Activated T-helper 1 cell treated with anti-CD3 and anti-CD28 coated beads, Interleukin-2, amount 50 U/mL, for 16 hours (primary cell): Measurements from ENCODE around the gene CTXND2.
"Not testable (repeated sequence)": the region's sequence is repeated elsewhere in the genome, so short reads cannot be mapped to it uniquely, and the experiment has no call there.

Source experiments
- DNase-seq, 2 donors: peaks; one replicate each; pipeline ENCODE4 v3.0.0-alpha.2; 2020; ENCODE audit warnings: low read depth in 1 of 2, low spot score in 1 of 2

Gene CTXND2

DNA sequence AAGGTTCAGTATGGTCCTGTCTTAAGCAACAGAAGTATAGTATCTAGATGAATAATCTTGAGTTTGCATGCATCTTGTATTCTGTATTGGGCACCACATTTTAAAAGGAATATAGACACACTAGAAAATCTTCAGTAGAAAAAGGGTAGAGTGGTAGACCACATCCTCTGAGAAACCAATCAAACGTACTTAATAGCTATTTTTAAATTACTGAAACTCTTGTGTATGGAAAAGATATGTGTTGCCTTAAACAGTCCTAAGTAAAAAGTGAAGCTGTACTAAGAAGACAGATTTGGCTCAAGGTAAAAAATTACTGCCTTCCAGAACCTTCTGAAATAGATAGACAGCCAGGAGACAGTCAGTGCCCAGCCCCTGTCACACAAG, 3.1 kb downstream of the CTXND2 start:
- DNase-seq = no peak

DNA sequence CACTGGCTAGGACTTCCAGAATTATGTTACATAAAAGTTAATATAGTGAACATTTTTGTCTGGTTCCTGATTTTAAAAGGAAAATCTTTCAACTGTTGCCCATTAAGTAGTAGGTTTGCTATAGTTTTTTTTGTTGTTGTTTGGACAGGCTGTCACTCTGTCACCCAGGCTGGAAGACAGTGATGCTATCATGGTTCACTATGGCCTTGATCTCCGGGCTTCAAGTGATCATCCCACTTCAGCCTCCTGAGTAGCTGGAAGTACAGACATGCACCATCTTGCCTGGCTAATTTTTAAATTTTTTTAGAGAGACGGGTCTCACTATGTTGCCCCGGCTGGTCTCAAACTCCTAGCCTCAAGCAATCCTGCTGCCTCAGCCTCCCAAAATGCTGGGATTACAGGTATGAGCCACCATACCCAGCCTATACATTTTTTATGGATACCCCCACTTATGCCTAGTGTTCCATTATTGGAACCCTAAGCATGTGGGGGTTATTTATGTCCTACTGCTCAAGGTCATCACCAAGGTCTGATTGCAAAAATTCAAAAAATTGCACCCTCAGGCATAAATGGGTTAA, 6.5 kb downstream of the CTXND2 start:
- DNase-seq = no peak

DNA sequence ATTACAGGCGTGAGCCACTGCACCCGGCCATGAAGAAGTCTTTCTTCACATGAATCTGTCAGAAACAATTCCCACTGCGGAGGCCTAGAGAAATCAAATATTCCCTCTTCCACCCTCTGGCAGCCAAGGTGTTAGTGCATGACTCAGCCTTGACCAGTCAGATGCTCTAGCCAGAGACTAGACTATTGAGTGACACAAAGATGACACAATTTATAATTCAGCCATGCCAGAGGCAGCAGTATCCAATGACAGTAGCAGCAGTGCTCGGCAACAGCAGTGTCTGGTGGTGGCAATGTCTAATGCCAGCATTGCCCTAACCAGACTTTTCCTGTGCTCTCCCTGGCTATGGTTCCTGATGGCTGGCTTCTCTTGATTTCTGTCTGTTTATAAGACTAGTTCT, 8.7 kb downstream of the CTXND2 start:
- DNase-seq = no peak

DNA sequence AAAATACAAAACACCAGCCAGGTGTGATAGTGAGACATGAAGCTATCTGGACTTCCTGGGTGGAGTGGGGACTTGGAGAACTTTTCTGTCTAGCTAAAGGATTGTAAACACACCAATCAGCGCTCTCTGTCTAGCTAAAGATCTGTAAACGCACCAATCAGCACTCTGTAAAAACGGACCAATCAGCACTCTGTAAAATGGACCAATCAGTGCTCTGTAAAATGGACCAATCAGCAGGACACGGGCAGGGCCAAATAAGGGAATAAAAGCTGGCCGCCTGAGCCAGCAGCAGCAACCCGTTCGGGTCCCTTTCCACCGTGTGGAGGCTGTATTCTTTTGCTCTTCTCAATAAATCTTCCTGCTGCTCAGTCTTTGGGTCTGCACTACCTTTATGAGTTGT, 12.9 kb downstream of the CTXND2 start:
- DNase-seq = not testable (repeated sequence)

DNA sequence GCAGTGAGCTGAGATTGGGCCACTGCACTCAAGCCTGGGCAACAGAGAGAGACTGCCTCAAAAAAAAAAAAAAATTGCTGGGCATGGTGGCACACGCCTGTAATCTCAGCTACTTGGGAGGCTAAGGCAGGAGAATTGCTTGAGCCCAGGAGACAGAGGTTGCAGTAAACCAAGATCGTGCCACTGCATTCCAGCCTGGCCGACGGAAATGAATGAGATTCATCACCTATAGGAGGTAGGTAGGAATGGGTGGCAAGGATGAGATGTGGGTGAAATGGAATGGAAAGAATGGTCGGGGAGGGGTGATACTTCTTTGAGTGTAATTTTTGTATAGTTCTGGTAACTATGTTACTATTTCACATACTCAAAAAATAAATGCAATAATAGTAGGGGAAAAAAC, 15.4 kb downstream of the CTXND2 start:
- DNase-seq = no peak

DNA sequence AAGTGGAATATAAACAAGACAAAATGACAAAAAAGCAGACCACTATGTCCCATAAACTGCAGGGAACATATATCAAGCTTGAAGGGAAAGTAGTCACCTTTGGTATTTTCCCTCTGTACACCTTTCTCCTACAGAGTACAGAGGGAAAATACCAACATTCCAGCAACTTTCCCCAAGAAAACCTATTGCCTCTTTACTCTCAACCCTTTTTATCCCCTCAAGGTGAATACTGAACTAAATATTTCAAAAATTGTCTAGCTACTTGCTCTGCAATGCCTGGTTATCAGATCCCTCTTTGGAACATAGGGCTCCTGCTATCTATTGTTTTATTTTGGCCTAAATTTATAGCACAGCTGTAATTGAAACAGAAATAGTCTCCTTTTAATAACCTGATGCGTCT, 15.8 kb downstream of the CTXND2 start:
- DNase-seq = no peak

DNA sequence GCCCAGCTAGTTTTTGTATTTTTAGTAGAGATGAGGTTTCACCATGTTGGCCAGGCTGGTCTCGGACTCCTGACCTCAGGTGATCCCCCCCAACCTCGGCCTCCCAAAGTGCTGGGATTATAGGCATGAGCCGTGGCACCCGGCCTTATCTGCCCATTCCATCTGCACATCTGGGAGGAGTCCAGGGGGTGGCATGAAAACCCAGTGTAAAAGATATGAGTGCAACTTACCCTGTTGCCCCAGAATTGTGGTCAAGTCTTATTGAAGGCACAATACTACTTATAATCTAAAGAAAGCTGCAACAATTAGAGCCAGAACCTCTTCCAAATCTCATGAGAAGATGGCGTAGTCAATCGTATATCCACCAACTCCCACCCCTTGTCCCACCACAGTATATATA, 18.4 kb downstream of the CTXND2 start:
- DNase-seq = no peak

DNA sequence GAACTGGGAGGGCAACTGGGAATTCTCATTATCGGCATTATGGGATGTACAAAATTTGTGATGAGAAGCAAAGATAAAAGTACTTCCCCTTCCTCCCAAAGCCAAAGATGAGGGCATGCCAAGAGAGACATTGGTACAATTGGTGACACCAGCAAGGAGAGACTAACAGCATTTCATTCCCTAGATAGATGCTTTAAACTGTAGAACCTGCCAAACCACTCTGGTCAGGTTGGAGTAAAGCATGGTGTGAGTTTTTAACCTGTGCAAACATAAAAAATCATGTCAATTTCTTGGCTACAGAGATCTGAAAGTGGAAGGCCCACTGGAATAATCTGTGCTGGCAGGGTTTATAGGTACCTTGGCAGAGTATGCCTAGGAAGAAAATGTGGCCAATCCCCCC, 19.4 kb downstream of the CTXND2 start:
- DNase-seq = no peak

DNA sequence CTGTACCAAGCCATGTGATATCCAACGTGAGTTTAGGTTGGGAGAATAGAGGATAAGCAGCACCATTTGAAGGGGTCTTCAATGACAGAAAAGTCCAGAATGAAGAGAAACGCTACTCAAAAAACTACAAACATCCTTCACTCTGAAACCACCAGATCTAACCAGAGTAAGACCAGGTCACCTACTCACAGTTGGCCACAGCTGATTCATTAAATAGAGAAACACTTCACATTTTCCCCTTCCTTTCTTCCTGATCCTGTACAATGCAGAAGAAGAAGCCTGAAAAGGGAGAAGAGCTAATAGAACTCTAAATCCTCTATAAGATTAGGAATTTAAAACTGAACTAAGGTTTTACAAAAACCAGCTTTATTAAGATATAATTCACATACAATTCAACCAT, 19.9 kb downstream of the CTXND2 start:
- no peak for DNase-seq

DNA sequence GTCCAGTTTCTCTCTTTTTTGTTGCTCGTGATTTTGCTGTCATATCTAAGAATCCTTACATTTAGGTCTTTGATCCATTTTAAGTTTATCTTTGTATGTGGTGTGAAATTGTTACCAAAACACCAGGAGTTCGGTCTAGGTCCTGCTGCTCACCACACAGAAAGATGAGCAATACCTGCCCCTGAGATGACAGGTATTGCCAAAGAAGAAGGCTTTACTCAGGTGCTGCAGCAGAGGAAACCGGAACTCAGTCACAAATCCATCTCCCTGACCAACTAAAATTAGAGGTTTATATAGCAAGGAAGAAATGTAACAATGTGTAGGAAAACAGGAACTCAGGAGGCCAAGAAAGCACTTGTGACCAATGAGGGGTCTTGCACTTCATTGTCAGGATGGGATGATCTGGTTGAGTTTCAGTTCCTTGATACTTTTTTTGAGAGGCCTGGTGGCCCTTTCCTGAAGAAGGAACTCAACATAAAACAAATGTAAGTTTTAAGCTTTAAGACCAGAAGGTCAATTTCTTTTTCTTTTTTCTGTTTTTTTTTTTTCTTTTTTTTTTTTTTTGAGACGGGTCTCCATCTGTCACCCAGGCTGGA, 22.7 kb downstream of the CTXND2 start:
- no peak for DNase-seq

DNA sequence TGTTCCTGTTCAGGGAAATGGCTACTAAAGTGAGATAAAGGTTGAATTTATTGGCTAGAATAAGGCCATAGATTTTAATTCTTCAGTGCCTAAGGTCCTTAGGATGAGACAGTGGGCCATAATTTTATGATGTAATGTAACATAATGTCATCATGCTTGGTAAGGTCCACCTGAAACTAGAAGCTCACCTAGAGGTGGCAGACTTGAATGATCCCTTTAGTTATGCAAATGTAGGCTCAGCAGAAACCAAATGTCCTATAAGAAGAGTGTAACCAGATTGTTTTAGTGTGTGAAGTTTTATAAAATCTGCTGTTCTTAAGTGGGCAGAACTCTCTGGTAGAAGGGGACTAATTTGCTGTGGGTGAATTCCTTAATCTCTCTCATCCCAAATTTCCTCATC, 25.7 kb downstream of the CTXND2 start:
- no peak for DNase-seq

DNA sequence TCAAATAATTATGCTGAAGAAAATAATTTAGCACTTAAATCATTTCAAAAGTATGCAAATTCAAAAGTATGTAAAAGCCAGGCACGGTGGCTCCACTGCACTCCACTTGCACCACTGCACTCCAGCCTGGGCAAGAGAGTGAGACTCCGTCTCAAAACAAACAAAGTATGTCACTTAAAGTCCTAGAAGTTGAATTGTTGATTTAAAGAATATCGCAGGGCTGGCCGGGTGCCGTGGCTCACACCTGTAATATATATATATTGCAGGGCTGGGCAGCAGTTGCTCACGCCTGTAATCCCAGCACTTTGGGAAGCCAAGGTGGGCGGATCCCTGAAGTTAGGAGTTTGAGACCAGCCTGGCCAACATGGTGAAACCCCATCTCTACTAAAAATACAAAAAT, 30.5 kb downstream of the CTXND2 start:
- no peak for DNase-seq

DNA sequence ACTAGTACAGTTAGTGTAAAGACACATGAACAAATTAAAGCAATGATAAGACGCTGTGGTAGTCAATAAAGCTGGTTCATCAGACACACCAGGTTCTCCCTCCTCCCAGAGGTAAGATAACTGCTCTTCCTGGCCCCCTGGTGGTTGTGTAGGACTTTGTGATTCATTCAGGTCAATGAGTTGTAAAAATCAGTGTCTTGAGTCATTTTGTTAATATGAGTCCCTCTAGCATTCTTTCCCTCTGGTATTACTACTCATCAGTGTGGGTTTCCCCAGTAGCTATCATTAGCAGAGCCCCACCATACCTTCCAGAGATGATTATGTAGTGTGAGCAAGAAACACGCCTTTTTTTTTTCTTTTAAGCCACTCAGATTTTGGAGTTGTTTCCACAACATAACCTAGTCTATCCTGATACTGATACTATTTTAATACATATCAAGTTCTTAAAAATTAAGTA, 35.6 kb downstream of the CTXND2 start:
- peak; percentile 41 to 66 for DNase-seq

DNA sequence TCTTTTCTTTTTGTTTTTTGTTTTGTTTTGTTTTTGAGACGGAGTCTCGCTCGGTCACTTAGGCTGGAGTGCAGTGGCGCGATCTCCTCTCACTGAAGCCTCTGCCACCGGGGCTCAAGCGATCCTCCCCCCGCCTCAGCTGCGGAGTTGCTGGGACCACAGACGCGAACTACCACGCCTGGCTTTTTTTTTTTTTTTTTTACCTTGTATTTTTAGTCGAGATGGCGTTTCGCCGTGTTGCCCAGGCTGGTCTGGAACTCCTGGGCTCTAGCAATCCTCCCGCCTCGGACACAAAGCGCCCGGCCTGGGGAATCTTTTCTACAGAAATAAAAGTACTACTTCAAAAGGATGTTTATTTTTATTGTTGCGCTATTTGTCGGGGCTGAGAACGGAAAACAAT, 38.1 kb downstream of the CTXND2 start:
- no peak for DNase-seq

DNA sequence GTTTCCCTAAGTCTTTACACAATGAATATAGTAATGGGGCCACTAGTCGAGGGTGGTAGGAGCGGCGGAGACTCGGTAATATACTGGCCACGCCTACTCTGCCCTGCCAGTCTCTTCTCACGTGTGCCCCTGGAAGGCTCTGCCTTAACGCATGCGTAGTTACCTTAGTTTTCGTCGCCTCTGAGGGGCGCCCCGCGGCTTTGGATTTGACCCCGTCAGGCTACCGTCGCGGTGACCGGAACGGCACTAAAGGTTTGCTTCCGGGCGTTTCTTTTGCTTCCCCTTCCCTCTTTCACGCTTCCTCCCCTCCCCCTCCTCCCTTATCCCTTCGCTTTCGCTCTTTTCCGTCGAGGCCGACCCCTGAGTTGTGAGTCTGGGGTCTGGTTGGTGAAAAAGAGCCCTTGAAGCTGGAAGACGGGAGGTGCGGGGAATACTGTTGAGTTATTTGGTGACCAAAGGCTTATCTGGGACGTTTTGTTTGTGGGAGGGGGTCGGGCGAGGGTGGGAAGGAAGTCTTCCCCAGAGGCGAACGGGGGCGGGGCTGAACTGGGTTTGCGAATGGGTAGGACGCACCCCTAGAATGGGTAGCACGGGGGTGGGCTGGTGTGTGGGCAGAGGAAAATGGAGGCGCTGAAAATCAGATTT, 39.3 kb downstream of the CTXND2 start, which contains the start of gene SETDB1:
SETDB1 (plus strand) TSS at position 267 of the 645 bp plus-strand sequence. CDS start 1,352 bp downstream, outside the sequence.
- DNase-seq = peak; percentile 71 to 83

DNA sequence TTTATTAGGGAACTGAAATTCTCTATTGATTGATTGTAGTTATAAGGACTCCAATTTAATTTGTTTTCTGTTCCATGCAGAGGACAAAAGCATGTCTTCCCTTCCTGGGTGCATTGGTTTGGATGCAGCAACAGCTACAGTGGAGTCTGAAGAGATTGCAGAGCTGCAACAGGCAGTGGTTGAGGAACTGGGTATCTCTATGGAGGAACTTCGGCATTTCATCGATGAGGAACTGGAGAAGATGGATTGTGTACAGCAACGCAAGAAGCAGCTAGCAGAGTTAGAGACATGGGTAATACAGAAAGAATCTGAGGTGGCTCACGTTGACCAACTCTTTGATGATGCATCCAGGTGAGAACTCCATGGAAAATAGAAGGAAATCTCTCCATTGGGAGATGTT, 40.7 kb downstream of the CTXND2 start:
- no peak for DNase-seq

DNA sequence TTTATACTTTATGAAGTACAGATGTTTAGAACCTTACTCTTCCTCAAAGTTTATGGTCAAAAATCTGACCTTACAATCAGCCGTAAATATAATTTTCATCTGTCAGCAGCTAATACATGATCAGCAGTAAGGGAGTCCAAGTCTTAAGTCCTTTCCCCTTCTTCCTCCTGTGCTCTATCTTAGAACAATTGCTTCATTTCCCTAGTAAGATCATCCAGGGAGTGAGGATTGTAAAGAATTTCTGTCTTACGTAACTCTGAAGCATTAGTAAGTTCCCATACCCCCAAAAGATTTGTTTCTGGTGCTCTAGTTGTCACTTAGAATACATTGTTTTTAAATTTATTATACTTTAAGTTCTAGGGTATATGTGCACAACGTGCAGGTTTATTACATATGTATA, 41.4 kb downstream of the CTXND2 start:
- no peak for DNase-seq

DNA sequence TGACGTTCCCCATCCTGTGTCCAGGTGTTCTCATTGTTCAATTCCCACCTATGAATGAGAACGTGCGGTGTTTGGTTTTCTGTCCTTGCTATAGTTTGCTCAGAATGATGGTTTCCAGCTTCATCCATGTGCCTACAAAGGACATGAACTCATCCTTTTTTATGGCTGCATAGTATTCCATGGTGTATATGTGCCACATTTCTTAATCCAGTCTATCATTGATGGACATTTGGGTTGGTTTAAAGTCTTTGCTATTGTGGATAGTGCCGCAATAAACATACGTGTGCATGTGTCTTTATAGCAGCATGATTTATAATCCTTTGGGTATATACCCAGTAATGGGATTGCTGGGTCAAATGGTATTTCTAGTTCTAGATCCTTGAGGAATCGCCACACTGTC, 41.8 kb downstream of the CTXND2 start:
- not testable (repeated sequence) for DNase-seq

DNA sequence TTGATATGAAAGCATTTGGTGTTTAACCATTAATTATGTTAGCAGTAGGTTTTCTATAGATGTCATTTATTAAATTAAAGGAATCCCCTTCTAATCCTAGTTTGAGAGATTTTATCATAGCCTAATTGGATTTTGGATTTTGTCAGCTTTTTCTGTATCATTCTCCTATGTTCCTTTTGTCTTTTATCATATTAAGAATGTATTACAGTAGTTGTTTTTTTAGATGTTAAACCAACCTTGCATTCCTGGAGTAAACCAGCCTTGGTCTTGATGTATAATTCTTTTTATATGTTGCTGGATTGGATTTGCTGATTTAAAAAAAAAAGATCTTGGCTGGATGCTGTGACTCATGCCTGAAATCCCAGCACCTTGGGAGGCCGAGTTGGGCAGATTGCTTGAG, 44.8 kb downstream of the CTXND2 start:
- DNase-seq = no peak

DNA sequence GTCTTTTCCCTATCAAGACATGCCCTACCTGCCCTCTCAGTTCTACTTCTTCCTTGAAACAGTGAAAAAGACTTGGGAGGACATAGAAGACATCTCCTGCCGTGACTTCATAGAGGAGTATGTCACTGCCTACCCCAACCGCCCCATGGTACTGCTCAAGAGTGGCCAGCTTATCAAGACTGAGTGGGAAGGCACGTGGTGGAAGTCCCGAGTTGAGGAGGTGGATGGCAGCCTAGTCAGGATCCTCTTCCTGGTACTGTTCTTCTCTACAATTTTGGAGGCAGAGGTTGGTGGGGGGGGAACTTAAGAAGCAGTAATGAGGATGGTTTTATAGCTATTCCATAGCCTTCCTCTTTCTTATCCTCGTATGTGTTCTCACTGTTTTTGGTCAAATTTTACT, 57.9 kb downstream of the CTXND2 start:
- DNase-seq = no peak

DNA sequence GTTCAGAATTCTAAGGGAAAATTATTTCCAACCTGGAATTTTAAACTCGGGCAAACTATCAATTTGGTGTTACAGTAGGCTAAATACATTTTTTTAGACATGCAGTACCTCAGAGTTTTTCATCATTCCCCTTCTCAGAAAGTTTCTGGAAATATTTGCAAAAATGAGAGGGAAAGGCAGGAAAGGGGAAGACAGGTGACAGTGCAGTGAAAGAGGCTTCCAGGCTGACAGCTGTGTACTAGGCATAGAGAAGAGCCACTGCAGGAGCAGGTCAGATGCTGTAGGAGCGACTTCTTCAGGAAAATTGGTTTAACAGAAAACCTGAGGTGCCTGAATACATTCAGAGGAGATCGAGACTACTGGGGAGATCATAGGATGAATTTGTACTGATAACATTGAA, 67.8 kb downstream of the CTXND2 start:
- no peak for DNase-seq

DNA sequence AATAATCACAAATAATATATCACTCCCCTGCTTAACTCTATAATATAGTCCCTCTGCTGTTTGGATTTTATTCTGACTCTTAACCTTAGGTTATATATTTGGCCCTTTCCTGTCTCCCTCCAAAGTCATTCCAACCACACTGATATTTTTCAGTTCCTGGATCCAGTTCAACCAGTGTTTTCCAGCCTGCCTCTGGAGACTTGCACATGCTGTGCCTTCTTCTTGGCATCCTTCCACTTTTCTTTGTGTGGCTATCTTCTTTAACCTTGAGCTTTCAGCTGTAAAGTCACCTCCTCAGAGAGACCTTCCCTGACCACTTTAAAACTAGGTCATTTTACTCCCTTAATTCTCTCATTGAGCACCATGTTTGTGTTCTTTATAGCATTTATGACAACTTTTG, 68.3 kb downstream of the CTXND2 start:
- no peak for DNase-seq

DNA sequence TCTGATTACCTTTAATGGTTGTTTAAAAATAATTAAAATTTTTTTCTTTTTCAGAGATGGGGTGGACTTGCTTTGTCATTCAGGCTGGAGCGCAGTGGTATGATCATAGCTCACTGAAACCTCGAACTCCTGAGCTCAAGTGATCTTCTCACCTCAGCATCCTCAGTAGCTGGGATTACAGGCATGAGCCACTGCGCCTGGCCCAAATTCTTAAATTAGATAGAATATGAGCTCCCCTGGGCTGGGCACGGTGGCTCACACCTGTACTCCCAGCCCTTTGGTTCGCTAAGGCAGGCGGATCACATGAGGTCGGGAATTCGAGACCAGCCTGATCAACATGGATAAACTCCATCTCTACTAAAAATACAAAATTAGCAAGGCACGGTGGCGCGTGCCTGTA, 70.7 kb downstream of the CTXND2 start:
- no peak for DNase-seq
